CD4-positive, alpha-beta T cell treated with Interleukin-4 for 1 hour (primary cell): ENCODE results near the gene ZNF362.

Experiments used
- DNase-seq, 2 donors: peaks; one replicate each; pipeline ENCODE4 v3.0.0-alpha.2; 2020 to 2022

Gene ZNF362

GRCh38 chr1:33246171-33246570, 10.1 kb upstream of the ZNF362 start:
- no peak for DNase-seq

DNA sequence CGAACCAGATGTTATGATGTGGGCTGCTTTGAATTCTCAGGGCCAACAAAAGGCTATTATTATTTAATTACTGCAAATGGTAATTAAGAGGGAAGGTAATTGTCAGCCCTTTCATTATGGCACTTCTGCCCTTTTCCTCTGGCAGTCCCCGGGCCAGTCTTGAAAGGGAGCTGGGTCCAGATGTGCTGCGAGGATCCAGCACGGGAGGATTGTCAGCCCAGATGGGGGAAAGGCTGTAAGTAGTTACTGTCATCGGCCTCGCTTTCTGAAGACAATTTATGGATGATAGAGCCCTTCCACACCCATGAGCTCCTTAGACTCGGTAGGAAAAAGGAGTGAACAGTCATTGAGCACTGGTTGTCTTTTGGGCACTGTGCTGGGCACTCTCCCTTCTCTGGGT, 8.7 kb upstream of the ZNF362 start:
- no peak for DNase-seq

DNA sequence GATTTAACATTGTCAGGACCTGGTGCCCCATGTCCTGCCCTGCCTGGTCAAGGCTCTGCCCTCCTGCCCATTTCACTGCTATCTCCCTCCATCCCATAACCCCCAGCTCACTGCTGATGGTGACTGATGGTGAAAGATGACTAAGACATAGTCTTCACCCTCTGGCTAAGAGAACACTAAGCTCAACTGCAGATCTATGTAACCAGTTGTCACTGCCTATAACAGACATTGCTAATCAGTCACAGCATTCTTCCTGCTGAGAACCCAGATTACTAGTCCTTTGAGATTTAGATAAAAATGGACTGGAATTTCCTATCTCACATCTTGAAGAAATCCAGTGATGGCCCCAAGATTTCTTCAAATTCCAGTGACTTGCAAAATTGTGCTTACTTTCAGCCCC, 8.0 kb upstream of the ZNF362 start:
- DNase-seq, result no peak

GRCh38 chr1:33249422-33249821, 6.9 kb upstream of the ZNF362 start:
- no peak for DNase-seq

DNA sequence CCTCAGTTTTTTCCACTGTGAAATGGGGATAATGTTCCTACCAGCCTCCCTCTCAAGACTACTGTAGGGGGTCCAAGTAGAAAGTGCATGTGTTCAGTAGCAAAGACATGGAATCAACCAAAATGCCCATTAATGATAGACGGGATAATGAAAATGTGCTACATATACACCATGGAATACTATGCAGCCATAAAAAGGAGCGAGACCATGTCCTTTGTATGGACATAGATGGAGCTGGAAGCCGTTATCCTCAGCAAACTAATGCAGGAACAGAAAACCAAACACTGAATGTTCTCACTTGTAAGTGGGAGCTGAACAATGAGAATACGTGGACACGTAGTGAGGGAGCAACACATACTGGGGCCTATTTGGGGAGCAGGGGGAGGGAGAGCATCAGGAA, 6.1 kb upstream of the ZNF362 start:
- DNase-seq, result no peak

GRCh38 chr1:33250724-33251123, 5.6 kb upstream of the ZNF362 start:
- DNase-seq, result no peak

DNA sequence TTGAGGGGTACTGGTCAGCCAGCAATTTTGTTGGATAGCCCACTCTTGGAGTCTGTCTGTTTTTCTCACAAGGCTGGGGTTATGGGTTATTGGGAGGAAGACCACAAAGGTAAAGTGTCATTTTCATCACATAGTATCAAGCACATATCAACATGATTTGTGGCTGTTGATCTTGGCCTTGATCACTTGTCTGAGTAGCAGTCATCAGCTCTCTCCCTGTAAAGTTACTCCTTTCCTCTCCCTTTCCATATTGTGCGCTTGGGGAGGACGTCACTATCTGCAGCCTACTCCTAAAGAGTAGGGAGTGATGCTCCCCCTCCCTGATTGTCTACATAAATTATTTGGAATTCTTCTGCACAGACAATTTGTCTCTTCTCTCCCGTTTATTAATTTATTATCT, 1.8 kb upstream of the ZNF362 start:
- no peak for DNase-seq

DNA sequence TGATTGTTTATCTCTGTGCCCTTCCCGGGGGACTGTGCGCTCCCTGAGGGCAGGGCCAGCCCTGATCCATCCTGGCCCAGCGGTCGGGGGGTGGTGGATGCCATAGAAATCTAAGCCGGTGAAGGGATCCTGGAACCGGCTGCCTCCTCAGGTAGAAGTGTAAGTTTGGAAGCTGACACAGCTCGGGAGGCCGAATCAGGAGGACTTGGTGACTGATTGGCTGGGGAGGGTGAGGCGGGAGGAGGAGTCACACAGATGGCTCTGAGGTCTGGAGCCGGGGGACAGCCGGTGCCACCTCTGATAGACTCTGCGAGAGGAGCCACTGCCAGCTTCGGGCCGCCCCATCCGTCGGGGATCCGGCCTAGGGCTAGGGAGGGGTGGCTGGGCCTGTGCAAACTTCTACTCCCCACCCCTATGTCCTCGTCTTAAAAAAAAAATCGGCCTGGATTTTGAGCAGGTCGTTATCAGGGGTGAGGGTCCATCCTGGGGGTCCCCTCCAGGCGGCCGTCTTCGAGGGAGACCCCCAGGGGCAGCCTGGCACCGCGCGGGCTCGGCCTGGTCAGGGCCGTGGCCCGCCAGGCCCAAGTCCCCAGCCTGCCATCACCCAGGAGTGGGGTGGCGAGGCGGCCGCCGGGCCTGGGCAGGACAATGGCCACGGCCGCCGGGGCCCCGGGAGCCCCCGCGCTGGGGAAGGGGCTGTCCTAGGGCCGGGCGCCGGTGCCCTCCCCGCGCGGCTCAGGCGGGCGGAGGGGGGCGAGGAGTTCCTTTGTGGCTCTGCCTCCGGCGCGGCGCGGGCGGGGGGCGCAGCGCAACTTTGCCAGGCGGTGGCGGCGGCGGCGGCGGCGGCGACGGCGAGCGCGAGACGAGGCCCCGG, 708 bp upstream of the ZNF362 start:
- DNase-seq, result peak; percentile 37 to 51

GRCh38 chr1:33256221-33256470, 146 bp upstream of the ZNF362 start:
- no peak for DNase-seq

DNA sequence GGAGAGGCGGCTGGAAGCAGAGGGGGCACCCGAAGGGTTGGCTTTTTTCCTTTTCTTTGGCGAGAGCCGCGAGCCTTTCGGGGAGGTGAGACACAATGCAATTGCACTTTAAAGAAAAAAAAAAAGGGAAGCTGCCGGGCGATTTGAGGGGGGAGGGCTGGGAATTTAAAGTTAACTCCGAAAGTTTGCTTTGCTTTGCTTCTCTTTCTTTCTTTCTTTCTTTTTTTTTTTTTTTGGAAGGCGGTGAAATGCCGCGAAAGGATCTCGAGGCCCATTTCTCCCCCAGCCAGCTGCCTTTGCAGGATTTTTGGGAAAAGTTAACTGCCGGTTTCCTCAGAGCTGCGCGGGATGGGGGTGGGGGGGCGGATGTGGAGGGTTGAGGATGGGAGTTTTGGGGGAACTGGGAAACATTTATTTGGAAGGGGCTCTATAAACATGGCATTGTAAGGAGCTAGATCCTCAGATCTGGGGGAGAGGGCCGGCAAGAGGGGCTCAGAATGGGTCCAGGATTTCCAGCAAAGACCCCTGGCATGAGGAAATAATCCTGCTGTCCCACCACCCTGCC, 997 bp downstream of the ZNF362 start:
- no peak for DNase-seq

- no peak for DNase-seq
Observed at GRCh38 chr1:33257772-33258712, 1.8 kb downstream of the ZNF362 start.

DNA sequence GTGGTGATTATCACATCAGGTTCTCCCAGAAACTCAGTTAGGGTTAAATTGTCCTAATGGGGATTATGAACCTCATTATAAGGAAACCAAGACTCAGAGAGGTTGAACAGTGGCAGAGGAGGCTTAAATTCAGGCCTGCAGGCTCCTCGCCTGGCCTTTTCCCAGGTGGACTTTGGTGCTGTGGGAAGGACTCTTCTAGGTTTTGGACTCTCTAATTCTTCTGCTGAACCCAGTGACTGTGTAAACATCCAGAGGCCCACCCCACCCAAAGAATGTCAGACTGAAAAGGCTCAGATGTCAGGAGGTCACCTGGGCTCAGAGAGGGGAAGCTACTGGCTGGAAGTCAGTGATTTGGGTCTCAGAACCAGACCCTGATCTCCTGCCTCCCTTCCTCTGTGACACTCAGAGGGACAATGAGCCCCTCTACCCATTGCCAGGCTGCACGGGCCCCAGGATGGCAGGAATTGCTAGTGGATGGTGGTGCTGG, 2.5 kb downstream of the ZNF362 start:
- no peak for DNase-seq

GRCh38 chr1:33259879-33260278, 3.6 kb downstream of the ZNF362 start:
- no peak for DNase-seq

GRCh38 chr1:33260439-33260838, 4.1 kb downstream of the ZNF362 start:
- no peak for DNase-seq

- no peak for DNase-seq
Observed at GRCh38 chr1:33261344-33261743, 5.1 kb downstream of the ZNF362 start.

GRCh38 chr1:33263890-33264504, 7.7 kb downstream of the ZNF362 start:
- DNase-seq, result no peak

DNA sequence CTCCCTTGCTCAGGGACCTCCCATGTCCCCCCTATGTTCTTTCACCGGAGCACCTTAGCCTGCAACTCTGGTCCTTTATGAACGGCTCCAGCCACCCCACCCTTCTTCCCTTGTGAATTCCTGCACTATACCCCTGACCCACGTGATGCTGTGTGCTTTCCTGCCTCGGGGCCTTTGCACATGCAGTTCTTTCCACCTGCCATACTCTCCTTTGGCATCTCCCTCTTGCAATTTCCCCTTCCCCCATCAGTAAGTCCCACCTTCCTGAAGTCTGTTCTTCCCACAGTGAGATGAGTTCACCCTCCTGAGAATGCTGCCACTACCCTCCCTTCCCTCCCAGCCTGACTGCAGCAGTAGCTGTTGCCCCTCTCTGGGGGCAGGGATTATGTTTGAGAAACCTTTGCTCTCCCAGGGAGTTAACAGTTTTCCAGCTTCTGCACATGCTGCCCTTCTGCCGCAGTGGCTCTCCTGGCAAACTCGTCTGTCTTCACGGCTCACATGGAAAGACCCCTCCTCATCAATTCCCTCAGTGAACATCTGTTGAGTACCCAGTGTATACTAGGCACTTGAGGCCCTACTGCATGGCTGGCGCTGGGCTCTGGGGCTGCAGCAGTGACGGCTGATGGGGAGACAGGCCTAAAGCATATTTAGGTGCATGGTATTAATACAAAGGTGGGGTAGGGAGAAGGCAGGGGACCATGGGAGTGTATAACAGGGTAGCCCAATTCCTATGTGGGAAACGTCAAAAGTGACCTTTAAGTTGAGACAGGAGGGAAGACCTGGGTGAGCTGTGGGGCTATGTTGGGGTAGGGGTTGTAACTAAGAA, 9.7 kb downstream of the ZNF362 start:
- no peak for DNase-seq

DNA sequence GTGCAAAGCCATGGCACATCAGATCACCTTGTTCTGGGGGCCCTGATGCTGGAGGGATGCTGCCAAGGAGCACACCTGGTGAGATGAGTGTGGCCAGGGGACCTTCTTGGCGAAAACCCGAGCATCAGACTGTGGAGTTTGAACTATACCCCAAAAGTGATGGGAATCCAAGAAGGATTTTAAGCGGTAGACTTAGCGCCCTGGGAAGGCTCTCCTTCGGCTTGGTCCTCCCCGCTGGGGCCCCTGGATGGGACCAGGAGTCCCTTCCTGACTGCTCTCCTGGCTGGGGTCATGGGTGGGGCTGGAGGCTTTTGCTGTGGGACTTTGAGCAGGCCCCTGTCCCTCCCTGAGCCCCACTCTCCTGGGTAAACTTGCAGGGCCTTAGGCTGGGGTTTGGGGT, 10.5 kb downstream of the ZNF362 start:
- DNase-seq, result no peak

GRCh38 chr1:33267468-33268205, 11.3 kb downstream of the ZNF362 start:
- DNase-seq, result no peak

GRCh38 chr1:33268457-33268856, 12.2 kb downstream of the ZNF362 start:
- no peak for DNase-seq

GRCh38 chr1:33268927-33269610, 12.8 kb downstream of the ZNF362 start:
- no peak for DNase-seq
